Keratinocyte (primary cell): ENCODE results near the gene TMEM207. TPM values are rescaled to one million over a fixed set of nuclear protein-coding genes. Genes with fewer than 3 reads are reported as not detected.

Experiments
- DNase-seq: peaks from one replicate; pipeline ENCODE4 v3.0.0-alpha.2; 2011; ENCODE audit warnings: low read depth, missing footprints, low spot score
- FAIRE-seq: peaks from 2 replicates; lab custom pipeline; 2011; peaks lifted over from hg19 to GRCh38; lab: Jason Lieb, UNC
- H2AFZ ChIP-seq: 2 replicates; pipeline ENCODE4 v1.6.0; 2012; ENCODE audit warnings: low read length, control low read depth, inconsistent platforms; ENCODE audit not compliant: control insufficient read depth
- H3K27ac ChIP-seq: 2 replicates; pipeline ENCODE4 v1.5.1; 2011; ENCODE audit warnings: low read length; ENCODE audit not compliant: control insufficient read depth, insufficient read depth
- H3K27me3 ChIP-seq: 3 replicates; pipeline ENCODE4 v1.6.0; 2011; ENCODE audit warnings: low read length; ENCODE audit not compliant: control insufficient read depth, insufficient read depth; ENCODE audit errors: extremely low read depth
- H3K36me3 ChIP-seq, 2 experiments: 2 replicates in 1 of 2; 3 replicates in 1 of 2; pipeline ENCODE4 v1.5.1; 2011; ENCODE audit warnings: low read length in 2 of 2, mild to moderate bottlenecking in 1 of 2; ENCODE audit not compliant: control insufficient read depth in 2 of 2, insufficient read depth in 2 of 2; ENCODE audit errors: extremely low read depth in 1 of 2
- H3K4me1 ChIP-seq: 3 replicates; pipeline ENCODE4 v1.5.1; 2011; ENCODE audit warnings: low read length; ENCODE audit not compliant: control insufficient read depth, insufficient read depth; ENCODE audit errors: extremely low read depth
- H3K4me2 ChIP-seq: 3 replicates; pipeline ENCODE4 v1.6.0; 2011; ENCODE audit warnings: low read depth, low read length; ENCODE audit not compliant: control insufficient read depth, insufficient read depth; ENCODE audit errors: extremely low read depth
- H3K4me3 ChIP-seq, 3 experiments: fragments of 200-600 bp in 1 of 3; sonication (generic) in 1 of 3; 2 replicates in 2 of 3; 3 replicates in 1 of 3; pipeline ENCODE4 v1.5.1; 2011 to 2016; ENCODE audit warnings: low read length in 3 of 3, mild to moderate bottlenecking in 3 of 3, control low read depth in 2 of 3, inconsistent platforms in 1 of 3, low read depth in 1 of 3, mixed read lengths in 1 of 3, mixed run types in 1 of 3, moderate library complexity in 1 of 3; ENCODE audit not compliant: control insufficient read depth in 2 of 3, insufficient read depth in 2 of 3; ENCODE audit errors: extremely low read depth in 1 of 3
- H3K79me2 ChIP-seq: 2 replicates; pipeline ENCODE4 v1.6.0; 2012; ENCODE audit warnings: low read length; ENCODE audit not compliant: control insufficient read depth, insufficient read depth
- H3K9ac ChIP-seq: 3 replicates; pipeline ENCODE4 v1.6.0; 2011; ENCODE audit warnings: low read length; ENCODE audit not compliant: control insufficient read depth, insufficient read depth; ENCODE audit errors: extremely low read depth
- H3K9me1 ChIP-seq: 3 replicates; pipeline ENCODE4 v1.6.0; 2011; ENCODE audit warnings: low read length; ENCODE audit not compliant: control insufficient read depth, insufficient read depth; ENCODE audit errors: extremely low read depth
- H3K9me3 ChIP-seq: 2 replicates; pipeline ENCODE4 v1.5.1; 2012; ENCODE audit warnings: low read depth, low read length; ENCODE audit not compliant: control insufficient read depth
- H4K20me1 ChIP-seq: 3 replicates; pipeline ENCODE4 v1.6.0; 2011; ENCODE audit warnings: low read length; ENCODE audit not compliant: control insufficient read depth, insufficient read depth; ENCODE audit errors: extremely low read depth
- EZH2 ChIP-seq: IDR thresholded peaks from one replicate; pipeline ENCODE4 v1.6.1; 2012; ENCODE audit warnings: inconsistent platforms, mild to moderate bottlenecking, low read length, moderate library complexity
- dilution Hi-C: fragments of 300-500 bp; cut with MboI; formaldehyde crosslinking; loops from one replicate; pipeline ENCODE4 v1.7.0; 2020; ENCODE audit warnings: low sequenced_read_pairs; ENCODE audit not compliant: extremely low pct_ligation_motif_present
- polyA plus RNA-seq, 5 experiments: library from polyadenylated mRNA; depleted of rRNA in 3 of 5; stranded (reverse) in 3 of 5; stranded (forward) in 1 of 5; unstranded in 1 of 5; fragments of >200 nt; gene quantifications; 1 replicate in 1 of 5; 2 replicates in 3 of 5; 3 replicates in 1 of 5; pipeline versions ENCODE4 v1.2.1 to v1.2.3, GENCODE V29; 2011 to 2012; ENCODE audit warnings: missing spikeins in 2 of 5, low read depth in 1 of 5, low replicate concordance in 1 of 5
- TF ChIP-seq, protein P1 (sequence below), 3 experiments: IDR thresholded peaks in 1 of 3; conservative IDR thresholded peaks in 1 of 3; optimal IDR thresholded peaks in 1 of 3; 2 replicates in 2 of 3; 3 replicates in 1 of 3; pipeline versions ENCODE3 to v1.5.1; 2011; ENCODE audit warnings: low read length in 3 of 3, mild to moderate bottlenecking in 3 of 3, moderate library complexity in 2 of 3, control low read depth in 1 of 3, inconsistent platforms in 1 of 3; ENCODE audit not compliant: insufficient read depth in 2 of 3; ENCODE audit errors: extremely low read depth in 1 of 3

Gene TMEM207
- polyA plus RNA-seq, 1 donor (not counting 4 experiments of a cell fraction or from before 2014, with no cell fraction given), result not detected

DNA sequence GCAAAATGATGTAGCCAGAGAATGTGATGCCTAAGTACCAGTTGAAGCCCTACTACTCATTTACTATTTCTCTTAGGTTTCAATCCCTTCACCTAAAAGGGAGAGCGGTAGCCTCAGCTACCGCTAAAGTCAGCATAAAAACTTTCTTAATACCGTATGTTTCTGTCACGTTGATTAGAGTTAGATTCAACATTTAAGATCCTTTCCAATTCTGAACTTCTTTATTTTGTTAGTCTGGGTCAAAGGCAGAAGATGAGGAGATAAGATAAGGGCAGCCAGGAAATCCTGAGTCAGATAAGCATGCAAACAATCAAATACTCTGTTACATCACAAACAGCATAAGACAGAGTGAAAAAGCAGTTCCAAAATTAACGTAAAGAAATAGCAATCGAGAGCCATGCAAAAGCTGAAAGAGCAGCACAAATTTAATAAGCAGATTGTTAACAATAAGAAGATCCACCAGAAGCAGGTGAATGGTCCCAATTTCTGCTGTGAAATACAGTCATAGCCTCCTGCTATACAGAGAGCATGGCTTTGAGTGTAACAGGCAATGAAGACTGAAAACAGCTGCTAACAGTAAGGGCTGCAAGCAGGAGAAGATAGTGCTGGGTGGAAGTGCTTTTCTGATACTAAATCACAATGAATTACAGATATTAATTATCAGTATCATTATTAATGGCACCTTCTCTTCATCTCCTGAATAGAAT is 3.0 kb downstream of the TMEM207 start:
- no peak overlapping the region for H3K9ac ChIP-seq
- no peak for FAIRE-seq
- H4K20me1 ChIP-seq, result no peaks in the 10 kb centered on the region
- TF ChIP-seq, protein P1, sequence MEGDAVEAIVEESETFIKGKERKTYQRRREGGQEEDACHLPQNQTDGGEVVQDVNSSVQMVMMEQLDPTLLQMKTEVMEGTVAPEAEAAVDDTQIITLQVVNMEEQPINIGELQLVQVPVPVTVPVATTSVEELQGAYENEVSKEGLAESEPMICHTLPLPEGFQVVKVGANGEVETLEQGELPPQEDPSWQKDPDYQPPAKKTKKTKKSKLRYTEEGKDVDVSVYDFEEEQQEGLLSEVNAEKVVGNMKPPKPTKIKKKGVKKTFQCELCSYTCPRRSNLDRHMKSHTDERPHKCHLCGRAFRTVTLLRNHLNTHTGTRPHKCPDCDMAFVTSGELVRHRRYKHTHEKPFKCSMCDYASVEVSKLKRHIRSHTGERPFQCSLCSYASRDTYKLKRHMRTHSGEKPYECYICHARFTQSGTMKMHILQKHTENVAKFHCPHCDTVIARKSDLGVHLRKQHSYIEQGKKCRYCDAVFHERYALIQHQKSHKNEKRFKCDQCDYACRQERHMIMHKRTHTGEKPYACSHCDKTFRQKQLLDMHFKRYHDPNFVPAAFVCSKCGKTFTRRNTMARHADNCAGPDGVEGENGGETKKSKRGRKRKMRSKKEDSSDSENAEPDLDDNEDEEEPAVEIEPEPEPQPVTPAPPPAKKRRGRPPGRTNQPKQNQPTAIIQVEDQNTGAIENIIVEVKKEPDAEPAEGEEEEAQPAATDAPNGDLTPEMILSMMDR (optimal IDR thresholded peaks at IDR 0.05 in 1 of 3, IDR thresholded peaks at IDR 0.05 in 1 of 3, conservative IDR thresholded peaks at IDR 0.05 in 1 of 3; ENCODE audit: extremely low read depth in 1 of 3, insufficient read depth in 2 of 3, low read length in 3 of 3), result no peak
- H3K36me3 ChIP-seq, result no peaks in the 10 kb centered on the region
- H3K4me1 ChIP-seq, result no peaks in the 10 kb centered on the region
- H3K4me3 ChIP-seq, result no peak overlapping the region
- dilution Hi-C loops, result no loop called here
- H3K9me1 ChIP-seq, result no peaks in the 10 kb centered on the region
- no peaks in the 10 kb centered on the region for H3K9me3 ChIP-seq
- no peaks in the 10 kb centered on the region for H3K79me2 ChIP-seq
- H2AFZ ChIP-seq, result no peak overlapping the region
- no peaks in the 10 kb centered on the region for H3K27me3 ChIP-seq
- DNase-seq, result no peak
- H3K27ac ChIP-seq, result no peak overlapping the region
- H3K4me2 ChIP-seq, result no peak overlapping the region

DNA sequence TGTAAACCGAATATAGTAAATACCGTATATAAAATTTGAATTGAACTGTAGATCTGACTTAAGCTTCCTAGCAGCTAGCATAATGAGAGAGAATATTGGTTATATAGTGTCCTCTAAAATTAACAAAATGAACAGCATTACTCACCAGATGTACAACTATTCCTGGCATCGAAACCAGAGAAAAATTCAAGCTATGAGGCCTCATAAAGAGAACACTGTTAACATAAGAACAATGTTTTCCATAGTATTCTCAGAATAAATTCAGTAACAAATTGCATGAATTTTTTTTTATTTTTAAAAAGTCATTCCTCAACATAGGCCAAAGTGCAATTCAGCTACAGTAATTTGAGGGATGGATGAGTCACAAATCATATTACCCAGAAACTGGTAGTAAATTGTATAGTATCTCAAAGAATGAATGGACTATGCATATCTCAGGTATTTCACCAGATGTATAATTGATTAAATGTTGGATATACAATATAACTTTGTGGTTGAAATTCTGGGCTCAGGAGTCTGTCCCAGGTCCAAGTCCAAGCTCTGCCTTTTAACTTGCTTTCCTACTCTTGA is 5.0 kb downstream of the TMEM207 start:
- no peak overlapping the region for H2AFZ ChIP-seq
- H3K9me1 ChIP-seq, result no peaks in the 10 kb centered on the region
- H4K20me1 ChIP-seq, result no peaks in the 10 kb centered on the region
- no peak overlapping the region for H3K4me3 ChIP-seq
- no peaks in the 10 kb centered on the region for H3K27me3 ChIP-seq
- H3K4me2 ChIP-seq, result no peak overlapping the region
- DNase-seq (no peak), FAIRE-seq (no peak)
- H3K9ac ChIP-seq, result no peak overlapping the region
- no peaks in the 10 kb centered on the region for H3K36me3 ChIP-seq
- no peaks in the 10 kb centered on the region for H3K4me1 ChIP-seq
- no peak overlapping the region for H3K27ac ChIP-seq
- dilution Hi-C loops, result no loop called here
- no peaks in the 10 kb centered on the region for H3K79me2 ChIP-seq
- TF ChIP-seq, protein P1 (optimal IDR thresholded peaks at IDR 0.05 in 1 of 3, IDR thresholded peaks at IDR 0.05 in 1 of 3, conservative IDR thresholded peaks at IDR 0.05 in 1 of 3; ENCODE audit: extremely low read depth in 1 of 3, insufficient read depth in 2 of 3, low read length in 3 of 3), result no peak
- TF ChIP-seq EZH2, result no peak
- no peaks in the 10 kb centered on the region for H3K9me3 ChIP-seq
